Measurements from ENCODE around the gene RARA.
"Not testable (repeated sequence)": the region's sequence is repeated elsewhere in the genome, so short reads cannot be mapped to it uniquely, and the experiment has no call there.

RARA gene

GRCh38 chr17:40382251-40382650 is 73.3 kb downstream of the RARA start:
- DNase-seq: no peak

- DNase-seq: not testable (repeated sequence)
These were observed 77.6 kb downstream of the RARA start for GRCh38 chr17:40386555-40386954.

GRCh38 chr17:40399185-40399584 is 90.2 kb downstream of the RARA start:
- DNase-seq: no peak

- DNase-seq: no peak
These were observed 93.7 kb downstream of the RARA start for GRCh38 chr17:40402668-40403067.

- DNase-seq: no peak
These were observed 95.0 kb downstream of the RARA start for GRCh38 chr17:40404003-40404402.
